H9 (cell line): Measurements from ENCODE around the gene SOX1. TPM values are rescaled to one million over a fixed set of nuclear protein-coding genes. Genes with fewer than 3 reads are reported as not detected.
A peak's percentile ranks its signal among the peaks of the same experiment; 100 is the strongest.

Experiments
- DNase-seq: peaks from one replicate; pipeline ENCODE4 v3.0.0-alpha.2; 2017
- H2AFZ ChIP-seq: one replicate; pipeline ENCODE4 v1.6.1; 2013; ENCODE audit warnings: mild to moderate bottlenecking, low read length, control low read depth, moderate library complexity
- H2AK5ac ChIP-seq: 2 replicates; pipeline ENCODE4 v1.6.1; 2013; ENCODE audit warnings: low read length, control low read depth, mixed read lengths; ENCODE audit not compliant: insufficient read length
- H2BK120ac ChIP-seq: one replicate; pipeline ENCODE4 v1.6.1; 2013; ENCODE audit warnings: low read depth, mild to moderate bottlenecking, low read length, control low read depth, inconsistent platforms; ENCODE audit not compliant: poor library complexity, severe bottlenecking
- H2BK12ac ChIP-seq: 2 replicates; pipeline ENCODE4 v1.6.1; 2013; ENCODE audit warnings: low read length, control low read depth, mixed read lengths, low read depth; ENCODE audit not compliant: insufficient read length
- H2BK15ac ChIP-seq: 2 replicates; pipeline ENCODE4 v1.6.1; 2013; ENCODE audit warnings: low read depth, low read length, control low read depth
- H2BK20ac ChIP-seq: one replicate; pipeline ENCODE4 v1.6.1; 2013; ENCODE audit warnings: low read depth, mild to moderate bottlenecking, low read length, control low read depth, inconsistent platforms; ENCODE audit not compliant: poor library complexity, severe bottlenecking
- H2BK5ac ChIP-seq: 2 replicates; pipeline ENCODE4 v1.6.1; 2013; ENCODE audit warnings: low read length, control low read depth, mixed read lengths; ENCODE audit not compliant: insufficient read length
- H3K14ac ChIP-seq: 2 replicates; pipeline ENCODE4 v1.6.1; 2013; ENCODE audit warnings: low read length, control low read depth; ENCODE audit not compliant: insufficient read depth
- H3K18ac ChIP-seq: 2 replicates; pipeline ENCODE4 v1.6.1; 2013; ENCODE audit warnings: low read depth, mild to moderate bottlenecking, mixed read lengths, low read length, control low read depth; ENCODE audit not compliant: insufficient read length
- H3K23ac ChIP-seq: 2 replicates; pipeline ENCODE4 v1.6.1; 2013; ENCODE audit warnings: low read length, control low read depth, mixed read lengths, low read depth; ENCODE audit not compliant: insufficient read length
- H3K23me2 ChIP-seq: 2 replicates; pipeline ENCODE4 v1.6.1; 2013; ENCODE audit warnings: low read depth, mild to moderate bottlenecking, mixed read lengths, low read length, control low read depth; ENCODE audit not compliant: insufficient read length, poor library complexity, severe bottlenecking
- H3K27ac ChIP-seq: 2 replicates; pipeline ENCODE4 v1.5.1; 2013; ENCODE audit warnings: low read length, control low read depth, mixed read lengths, low read depth; ENCODE audit not compliant: insufficient read length
- H3K27me3 ChIP-seq: 2 replicates; pipeline ENCODE4 v1.6.1; 2013; ENCODE audit warnings: low read length, control low read depth, inconsistent platforms; ENCODE audit not compliant: insufficient read depth
- H3K4ac ChIP-seq: 2 replicates; pipeline ENCODE4 v1.6.1; 2013; ENCODE audit warnings: low read depth, mild to moderate bottlenecking, control low read depth, inconsistent platforms, low read length, moderate library complexity
- H3K4me1 ChIP-seq: 2 replicates; pipeline ENCODE4 v1.6.1; 2013; ENCODE audit warnings: low read length, control low read depth, inconsistent platforms; ENCODE audit not compliant: insufficient read depth
- H3K4me2 ChIP-seq: 2 replicates; pipeline ENCODE4 v1.6.1; 2013; ENCODE audit warnings: low read length, control low read depth, mixed read lengths; ENCODE audit not compliant: insufficient read length, insufficient read depth
- H3K56ac ChIP-seq: 2 replicates; pipeline ENCODE4 v1.6.1; 2013; ENCODE audit warnings: low read depth, mild to moderate bottlenecking, mixed read lengths, low read length, control low read depth; ENCODE audit not compliant: insufficient read length
- H3K79me1 ChIP-seq: 2 replicates; pipeline ENCODE4 v1.6.1; 2013; ENCODE audit warnings: low read depth, mild to moderate bottlenecking, moderate library complexity, low read length, control low read depth, inconsistent platforms; ENCODE audit not compliant: insufficient read depth, poor library complexity, severe bottlenecking
- H3K79me2 ChIP-seq: 2 replicates; pipeline ENCODE4 v1.6.1; 2013; ENCODE audit warnings: low read length, control low read depth, inconsistent platforms; ENCODE audit not compliant: insufficient read depth
- H3K9ac ChIP-seq: 2 replicates; pipeline ENCODE4 v1.6.1; 2013; ENCODE audit warnings: low read length, control low read depth, mixed read lengths; ENCODE audit not compliant: insufficient read length; ENCODE audit errors: extremely low read depth
- H3K9me3 ChIP-seq: one replicate; pipeline ENCODE4 v1.6.1; 2013; ENCODE audit warnings: low read depth, low read length, inconsistent platforms; ENCODE audit not compliant: control insufficient read depth
- H3T11ph ChIP-seq: one replicate; pipeline ENCODE4 v1.6.1; 2013; ENCODE audit warnings: mild to moderate bottlenecking, low read length, control low read depth, inconsistent platforms
- H4K20me1 ChIP-seq: one replicate; pipeline ENCODE4 v1.6.1; 2013; ENCODE audit not compliant: control insufficient read depth, insufficient read length, insufficient read depth
- H4K5ac ChIP-seq: 2 replicates; pipeline ENCODE4 v1.6.1; 2013; ENCODE audit warnings: low read depth, mild to moderate bottlenecking, mixed read lengths, low read length, control low read depth; ENCODE audit not compliant: insufficient read length
- H4K8ac ChIP-seq: replicated peaks from 2 replicates; pipeline ENCODE4 v1.6.1; 2013; ENCODE audit warnings: low read length, control low read depth, mixed read lengths, low read depth; ENCODE audit not compliant: insufficient read length
- H4K91ac ChIP-seq: 2 replicates; pipeline ENCODE4 v1.6.1; 2013; ENCODE audit warnings: low read depth, mild to moderate bottlenecking, moderate library complexity, mixed read lengths, low read length, control low read depth; ENCODE audit not compliant: insufficient read length
- H3K27ac Mint-ChIP-seq, 3 experiments: 2 replicates in 2 of 3; 3 replicates in 1 of 3; pipeline ENCODE4 v1.8.0; 2020 to 2021; ENCODE audit warnings: mixed read lengths in 3 of 3, mild to moderate bottlenecking in 1 of 3, moderate library complexity in 1 of 3
- H3K27me3 Mint-ChIP-seq: 2 replicates; pipeline ENCODE4 v1.8.0; 2021; ENCODE audit warnings: low read depth, mild to moderate bottlenecking, moderate library complexity, mixed read lengths
- H3K36me3 Mint-ChIP-seq, 3 experiments: 2 replicates in 2 of 3; 3 replicates in 1 of 3; pipeline ENCODE4 v1.8.0; 2020 to 2021; ENCODE audit warnings: low read depth in 3 of 3, mixed read lengths in 3 of 3; ENCODE audit not compliant: insufficient read depth in 1 of 3
- H3K4me1 Mint-ChIP-seq, 2 experiments: 2 replicates each; pipeline ENCODE4 v1.8.0; 2020; ENCODE audit warnings: mixed read lengths in 2 of 2
- H3K4me3 Mint-ChIP-seq, 2 experiments: 2 replicates in 1 of 2; 3 replicates in 1 of 2; pipeline ENCODE4 v1.8.0; 2020 to 2021; ENCODE audit warnings: mild to moderate bottlenecking in 2 of 2, mixed read lengths in 2 of 2, moderate library complexity in 1 of 2
- H3K9me3 Mint-ChIP-seq, 2 experiments: 2 replicates in 1 of 2; 3 replicates in 1 of 2; pipeline ENCODE4 v1.8.0; 2020; ENCODE audit warnings: mild to moderate bottlenecking in 2 of 2, mixed read lengths in 2 of 2, moderate library complexity in 1 of 2
- CTCF ChIP-seq: fragments of 200-600 bp; sonication (generic); conservative IDR thresholded peaks from 3 replicates; pipeline ENCODE4 v1.8.0; 2021; ENCODE audit warnings: antibody characterized with exemption, mild to moderate bottlenecking
- WGBS: extraction: QIAGEN DNeasy Blood & Tissue Kit; methylation state at CpG from one replicate; pipeline ENCODE4 v1.1.7; 2013; ENCODE audit warnings: missing lambda C conversion rate, low lambda C conversion rate, mixed read lengths; ENCODE audit not compliant: insufficient read length; ENCODE audit errors: extremely low coverage; 5-methylcytosine and 5-hydroxymethylcytosine counted together
- total RNA-seq: library from RNA; stranded (reverse); gene quantifications from 2 replicates; pipeline ENCODE4 v1.2.1, GENCODE V29; 2021

The SOX1 gene
- total RNA-seq, 1 experiment from 2014 or later, result 0.17 TPM

- DNase-seq, result peak; percentile 81
- no peak overlapping the region for H2BK120ac ChIP-seq
- no peak overlapping the region for H3K9ac ChIP-seq
- no peak overlapping the region for H2AFZ ChIP-seq
- Mint-ChIP-seq H3K27me3 (peaks cover 100% of the 10 kb centered on the region), H3K27ac (no peak overlapping the region), H3K4me3 (peak overlapping the region; percentile 48 to 63), H3K4me1 (peaks cover 16 to 30% of the 10 kb centered on the region in 2 experiments), H3K9me3 (peaks cover 4 to 9% of the 10 kb centered on the region in 2 experiments; a peak in 2 of 5 replicates), H3K36me3 (no peaks in the 10 kb centered on the region; a peak in 1 of 7 replicates)
- no peaks in the 10 kb centered on the region for H3K4me1 ChIP-seq
- no peak overlapping the region for H3K23ac ChIP-seq
- H3K18ac ChIP-seq, result no peak overlapping the region
- H2BK12ac ChIP-seq, result no peak overlapping the region
- H4K8ac ChIP-seq, result no peak overlapping the region
- no peak overlapping the region for H3K56ac ChIP-seq
- no peak overlapping the region for H3K27ac ChIP-seq
- H4K91ac ChIP-seq, result no peak overlapping the region
- no peak for TF ChIP-seq CTCF
- no peaks in the 10 kb centered on the region for H4K20me1 ChIP-seq
- no peak overlapping the region for H2BK5ac ChIP-seq
- no peak overlapping the region for H3T11ph ChIP-seq
- H3K79me2 ChIP-seq, result no peaks in the 10 kb centered on the region
- H3K4ac ChIP-seq, result no peak overlapping the region
- H3K9me3 ChIP-seq, result no peaks in the 10 kb centered on the region
- no peak overlapping the region for H3K14ac ChIP-seq
- H4K5ac ChIP-seq, result no peak overlapping the region
- peaks cover 8% of the 10 kb centered on the region for H3K23me2 ChIP-seq
- no peak overlapping the region for H2BK15ac ChIP-seq
- H2BK20ac ChIP-seq, result no peak overlapping the region
- H3K4me2 ChIP-seq, result peak overlapping the region; percentile 51
- no CpG with 5 or more reads among the region's 31 CpGs for WGBS
- no peak overlapping the region for H2AK5ac ChIP-seq
- H3K79me1 ChIP-seq, result no peaks in the 10 kb centered on the region
- peaks cover 66% of the 10 kb centered on the region for H3K27me3 ChIP-seq
Observed at GRCh38 chr13:112053167-112053743, 13.7 kb upstream of the SOX1 start.
